Type B pancreatic cell (in vitro differentiated cells): Measurements from ENCODE around the gene MGAT5. TPM values are rescaled to one million over a fixed set of nuclear protein-coding genes. Genes with fewer than 3 reads are reported as not detected.

Experiments used
- DNase-seq: peaks from one replicate; pipeline ENCODE4 v3.0.0; 2021; ENCODE audit warnings: mixed read lengths; ENCODE audit not compliant: unreplicated experiment; ENCODE audit errors: extremely low spot score
- H3K27ac Mint-ChIP-seq: 2 replicates; pipeline ENCODE4 v1.8.0; 2021; ENCODE audit warnings: mild to moderate bottlenecking, mixed read lengths
- H3K27me3 Mint-ChIP-seq: 2 replicates; pipeline ENCODE4 v1.8.0; 2021; ENCODE audit warnings: mixed read lengths
- H3K36me3 Mint-ChIP-seq: 2 replicates; pipeline ENCODE4 v1.8.0; 2021; ENCODE audit warnings: mixed read lengths
- H3K4me1 Mint-ChIP-seq: one replicate; pipeline ENCODE4 v1.8.0; 2021; ENCODE audit warnings: mixed read lengths; ENCODE audit not compliant: unreplicated experiment
- H3K4me3 Mint-ChIP-seq: 2 replicates; pipeline ENCODE4 v1.8.0; 2021; ENCODE audit warnings: mild to moderate bottlenecking, mixed read lengths
- H3K9me3 Mint-ChIP-seq: 2 replicates; pipeline ENCODE4 v1.8.0; 2021; ENCODE audit warnings: mixed read lengths
- total RNA-seq: library from RNA; stranded (reverse); gene quantifications from 2 replicates; pipeline ENCODE4 v1.2.1, GENCODE V29; 2021; ENCODE audit warnings: low replicate concordance
- TF ChIP-seq, protein P1 (sequence below): fragments of 200-600 bp; sonication (generic); conservative IDR thresholded peaks from 2 replicates; pipeline ENCODE4 v1.5.0; 2021; ENCODE audit warnings: antibody characterized with exemption, mild to moderate bottlenecking

The MGAT5 gene
- total RNA-seq, 1 donor from 2014 or later, result 37.2 TPM

DNA sequence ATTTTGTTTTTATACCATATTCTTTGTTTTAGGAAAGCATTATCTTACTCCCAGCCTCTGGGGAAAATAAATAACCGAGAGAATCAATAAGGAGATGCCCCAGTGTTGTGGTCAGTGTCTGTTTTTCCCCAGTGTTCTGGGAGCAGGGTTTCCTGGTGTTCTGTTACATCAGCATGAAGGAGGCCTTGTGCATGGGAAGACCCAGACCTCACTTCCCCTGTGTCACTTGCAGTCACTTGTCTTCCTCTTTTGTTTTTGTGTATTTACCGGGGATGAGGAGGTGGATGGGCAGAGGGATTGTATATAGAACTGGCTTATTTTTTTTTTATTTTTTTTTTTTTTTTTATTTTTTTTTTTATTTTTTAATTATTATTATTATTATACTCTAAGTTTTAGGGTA is 45.0 kb upstream of the MGAT5 start:
- Mint-ChIP-seq H3K36me3 (no peaks in the 10 kb centered on the region), H3K4me3 (no peak overlapping the region), H3K27me3 (no peaks in the 10 kb centered on the region), H3K27ac (no peak overlapping the region), H3K4me1 (no peaks in the 10 kb centered on the region), H3K9me3 (no peaks in the 10 kb centered on the region)
- TF ChIP-seq, protein P1, sequence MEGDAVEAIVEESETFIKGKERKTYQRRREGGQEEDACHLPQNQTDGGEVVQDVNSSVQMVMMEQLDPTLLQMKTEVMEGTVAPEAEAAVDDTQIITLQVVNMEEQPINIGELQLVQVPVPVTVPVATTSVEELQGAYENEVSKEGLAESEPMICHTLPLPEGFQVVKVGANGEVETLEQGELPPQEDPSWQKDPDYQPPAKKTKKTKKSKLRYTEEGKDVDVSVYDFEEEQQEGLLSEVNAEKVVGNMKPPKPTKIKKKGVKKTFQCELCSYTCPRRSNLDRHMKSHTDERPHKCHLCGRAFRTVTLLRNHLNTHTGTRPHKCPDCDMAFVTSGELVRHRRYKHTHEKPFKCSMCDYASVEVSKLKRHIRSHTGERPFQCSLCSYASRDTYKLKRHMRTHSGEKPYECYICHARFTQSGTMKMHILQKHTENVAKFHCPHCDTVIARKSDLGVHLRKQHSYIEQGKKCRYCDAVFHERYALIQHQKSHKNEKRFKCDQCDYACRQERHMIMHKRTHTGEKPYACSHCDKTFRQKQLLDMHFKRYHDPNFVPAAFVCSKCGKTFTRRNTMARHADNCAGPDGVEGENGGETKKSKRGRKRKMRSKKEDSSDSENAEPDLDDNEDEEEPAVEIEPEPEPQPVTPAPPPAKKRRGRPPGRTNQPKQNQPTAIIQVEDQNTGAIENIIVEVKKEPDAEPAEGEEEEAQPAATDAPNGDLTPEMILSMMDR, result no peak
- no peak for DNase-seq

DNA sequence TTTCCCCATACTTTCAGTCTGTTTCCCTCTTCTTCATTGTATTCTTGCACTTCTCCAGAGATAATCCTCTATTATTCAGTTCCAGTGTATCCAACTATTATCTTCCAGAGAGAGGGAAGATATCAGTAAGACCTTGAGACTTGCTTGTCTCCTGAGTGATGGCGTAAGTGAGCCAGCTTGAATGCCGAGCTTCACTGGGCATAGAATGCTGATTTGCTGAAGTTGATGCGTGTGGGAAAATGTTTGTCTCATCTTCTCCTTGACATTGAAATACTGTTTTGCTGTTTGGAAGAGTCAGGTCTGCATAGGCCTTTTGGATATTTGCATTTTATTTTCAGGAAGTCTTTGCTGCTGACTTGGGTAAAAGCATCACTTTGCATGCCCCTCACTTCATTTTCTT is 41.1 kb upstream of the MGAT5 start:
- peaks cover 8% of the 10 kb centered on the region for H3K36me3 Mint-ChIP-seq
- TF ChIP-seq, protein P1, result no peak

DNA sequence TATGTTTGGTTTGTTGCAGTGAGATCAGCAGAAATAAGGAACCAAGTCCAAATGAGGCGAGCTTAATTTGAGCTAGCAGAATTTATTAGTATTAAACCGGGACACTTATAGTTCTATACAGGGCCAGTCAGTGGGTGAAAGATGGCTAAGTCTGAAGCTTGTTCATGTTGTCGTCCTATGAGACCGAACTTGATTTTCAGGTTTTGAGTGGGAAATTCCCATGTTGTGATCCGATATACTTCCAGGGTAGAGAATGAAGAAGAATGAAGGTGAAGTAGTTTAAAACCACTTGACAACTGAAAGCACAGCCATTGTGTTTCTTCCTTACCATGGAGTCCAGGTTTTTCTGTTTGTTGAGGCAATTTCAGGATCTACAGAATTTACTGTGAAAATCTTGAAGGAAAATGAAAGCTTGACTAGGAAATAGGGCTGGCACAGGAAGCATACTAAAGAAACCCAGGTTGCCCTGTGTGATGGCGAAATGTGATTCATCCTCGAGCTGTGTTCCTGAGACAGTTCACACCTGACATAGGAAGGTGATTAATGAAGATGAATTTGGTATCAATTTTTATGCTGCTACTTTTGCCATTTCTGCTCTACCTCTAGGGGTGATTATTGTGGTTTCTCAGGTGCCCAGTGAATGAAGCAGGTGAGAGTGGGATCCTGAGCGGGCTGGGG is 37.6 kb upstream of the MGAT5 start:
- TF ChIP-seq, protein P1, result no peak
- DNase-seq, result no peak
- H3K4me3 Mint-ChIP-seq, result peak overlapping the region; percentile 4
- no peaks in the 10 kb centered on the region for H3K27me3 Mint-ChIP-seq
- H3K4me1 Mint-ChIP-seq, result peaks cover 14% of the 10 kb centered on the region
- H3K27ac Mint-ChIP-seq, result peak overlapping the region; percentile 62
- peaks cover 8% of the 10 kb centered on the region for H3K36me3 Mint-ChIP-seq
- H3K9me3 Mint-ChIP-seq, result no peaks in the 10 kb centered on the region

More for the DNA sequence above, 41.1 kb upstream of the MGAT5 start:
- H3K27me3 Mint-ChIP-seq, result no peaks in the 10 kb centered on the region
- no peak for DNase-seq
- H3K4me3 Mint-ChIP-seq, result no peak overlapping the region
- H3K27ac Mint-ChIP-seq, result no peak overlapping the region
- no peaks in the 10 kb centered on the region for H3K9me3 Mint-ChIP-seq
- H3K4me1 Mint-ChIP-seq, result peaks cover 2% of the 10 kb centered on the region

DNA sequence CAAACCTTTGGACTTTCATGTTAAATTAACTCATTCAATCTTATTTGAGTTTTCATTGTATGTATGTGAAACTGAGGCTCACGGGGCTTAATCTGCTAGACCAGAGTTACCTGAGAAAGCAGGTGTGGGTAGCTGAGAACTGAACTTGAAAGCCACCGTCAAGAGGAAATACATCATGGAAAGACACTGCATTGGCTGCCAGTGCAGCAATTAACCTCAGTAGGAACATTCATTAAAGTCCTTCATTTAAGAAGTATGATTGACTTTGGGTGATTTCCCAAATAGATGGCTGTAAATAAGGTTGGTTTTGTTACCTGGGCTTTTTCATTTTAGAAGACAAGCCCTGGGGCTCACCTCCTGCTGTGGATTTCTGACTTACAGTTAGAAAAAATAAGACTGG is 36.5 kb upstream of the MGAT5 start:
- TF ChIP-seq, protein P1, result no peak
- Mint-ChIP-seq H3K4me1 (peaks cover 14% of the 10 kb centered on the region), H3K4me3 (no peak overlapping the region)

DNA sequence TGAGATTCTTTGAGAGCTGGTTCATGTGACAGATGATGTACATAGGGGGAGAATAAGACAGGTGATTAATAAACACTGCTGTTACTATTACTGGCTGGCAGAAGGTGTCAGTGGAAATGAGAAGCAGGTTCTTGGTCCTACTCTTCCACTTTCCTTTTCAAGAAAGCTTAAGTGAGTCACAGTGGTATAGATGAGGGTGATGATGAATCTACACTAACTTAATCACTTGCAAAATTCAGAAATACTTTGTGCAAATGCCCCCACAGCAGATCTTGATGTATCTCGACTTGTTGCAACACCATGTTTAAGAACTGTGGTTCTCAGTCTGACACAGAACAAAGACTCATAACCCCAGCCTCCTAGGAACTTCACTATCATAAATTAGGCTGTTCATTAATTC is 35.9 kb upstream of the MGAT5 start:
- no peak overlapping the region for H3K27ac Mint-ChIP-seq
- no peaks in the 10 kb centered on the region for H3K27me3 Mint-ChIP-seq
- no peak for DNase-seq
- H3K4me3 Mint-ChIP-seq, result no peak overlapping the region
- peaks cover 8% of the 10 kb centered on the region for H3K36me3 Mint-ChIP-seq
- H3K9me3 Mint-ChIP-seq, result no peaks in the 10 kb centered on the region
- H3K4me1 Mint-ChIP-seq, result peaks cover 14% of the 10 kb centered on the region
- TF ChIP-seq, protein P1, result no peak

More for the DNA sequence above, 36.5 kb upstream of the MGAT5 start:
- H3K27me3 Mint-ChIP-seq, result no peaks in the 10 kb centered on the region
- H3K27ac Mint-ChIP-seq, result no peak overlapping the region
- peaks cover 8% of the 10 kb centered on the region for H3K36me3 Mint-ChIP-seq
- H3K9me3 Mint-ChIP-seq, result no peaks in the 10 kb centered on the region
- DNase-seq, result no peak

DNA sequence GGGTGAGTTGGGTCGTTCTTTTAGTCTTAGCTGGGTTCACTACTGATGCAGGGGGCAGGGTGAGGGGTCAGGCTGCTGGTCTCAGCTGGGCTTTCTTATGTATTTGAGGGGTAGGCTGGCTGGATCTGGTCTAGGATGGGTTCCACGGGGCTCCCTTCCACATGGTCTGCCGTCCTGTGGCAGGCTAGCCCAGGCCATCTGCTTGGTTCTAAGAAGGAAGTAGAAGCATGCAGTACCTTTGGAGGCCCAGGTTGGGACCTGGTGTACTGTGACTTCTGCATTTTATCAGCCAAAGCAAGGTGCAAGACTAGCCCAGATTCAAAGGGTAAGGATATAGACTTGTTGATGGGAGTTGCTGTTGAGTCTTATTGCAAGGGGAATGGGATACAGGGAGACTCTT is 35.5 kb upstream of the MGAT5 start:
- Mint-ChIP-seq H3K4me1 (peaks cover 14% of the 10 kb centered on the region), H3K36me3 (peaks cover 8% of the 10 kb centered on the region), H3K27ac (no peak overlapping the region), H3K27me3 (no peaks in the 10 kb centered on the region), H3K4me3 (no peak overlapping the region), H3K9me3 (no peaks in the 10 kb centered on the region)
- TF ChIP-seq, protein P1, result no peak
- DNase-seq, result no peak
